HFF-Myc (cell line): ENCODE results near the gene RALGAPA1.
"Not testable (repeated sequence)": the region's sequence is repeated elsewhere in the genome, so short reads cannot be mapped to it uniquely, and the experiment has no call there.

ENCODE experiments used
- DNase-seq: peaks from one replicate; pipeline ENCODE4 v3.0.0-alpha.2; 2011; ENCODE audit warnings: low read depth; ENCODE audit errors: extremely low read depth
- H3K4me3 ChIP-seq: replicated peaks from 2 replicates; pipeline ENCODE4 v1.5.1; 2011; ENCODE audit warnings: low read depth, mild to moderate bottlenecking, control low read depth, low read length
- CTCF ChIP-seq: IDR thresholded peaks from 2 replicates; pipeline ENCODE4 v1.5.1; 2012; ENCODE audit warnings: mild to moderate bottlenecking, low read depth, low read length, control low read depth; ENCODE audit errors: missing control alignments

The RALGAPA1 gene

GRCh38 chr14:35687335-35687939 lies 121.7 kb downstream of the RALGAPA1 start:
- peak; percentile 72 for TF ChIP-seq CTCF
- peak; percentile 30 for DNase-seq

GRCh38 chr14:35683688-35684087 lies 125.4 kb downstream of the RALGAPA1 start:
- H3K4me3 ChIP-seq, DNase-seq: not testable (repeated sequence)

More at GRCh38 chr14:35687335-35687939, 121.7 kb downstream of the RALGAPA1 start:
- no peak overlapping the region for H3K4me3 ChIP-seq

GRCh38 chr14:35682802-35683201 lies 126.3 kb downstream of the RALGAPA1 start:
- no peak for DNase-seq
- no peak overlapping the region for H3K4me3 ChIP-seq

GRCh38 chr14:35678403-35679028 lies 130.6 kb downstream of the RALGAPA1 start:
- TF ChIP-seq CTCF: no peak
- H3K4me3 ChIP-seq: no peak overlapping the region
- DNase-seq: no peak

More at GRCh38 chr14:35682802-35683201, 126.3 kb downstream of the RALGAPA1 start:
- TF ChIP-seq CTCF: no peak

- no peak overlapping the region for H3K4me3 ChIP-seq
- TF ChIP-seq CTCF: no peak
- no peak for DNase-seq
Measured at GRCh38 chr14:35669782-35670181, 139.3 kb downstream of the RALGAPA1 start.

- TF ChIP-seq CTCF: no peak
- H3K4me3 ChIP-seq: no peak overlapping the region
- no peak for DNase-seq
Measured at GRCh38 chr14:35666429-35667043, 142.6 kb downstream of the RALGAPA1 start.

- no peak for TF ChIP-seq CTCF
- H3K4me3 ChIP-seq: no peak overlapping the region
- no peak for DNase-seq
Measured at GRCh38 chr14:35661875-35662274, 147.2 kb downstream of the RALGAPA1 start.
